NCI-H2196 treated with DMSO at 0.1 percent for 48 hours (cell line): ENCODE data around the gene ADAMTS10.
"Not testable (repeated sequence)": the region's sequence is repeated elsewhere in the genome, so short reads cannot be mapped to it uniquely, and the experiment has no call there.

ENCODE experiments used
- DNase-seq: peaks from one replicate; lab custom pipeline; 2025; ENCODE audit not compliant: unreplicated experiment; lab: John Stamatoyannopoulos, UW

The ADAMTS10 gene

GRCh38 chr19:8629184-8629583 lies 18.7 kb upstream of the ADAMTS10 start:
- DNase-seq: no peak

GRCh38 chr19:8626842-8627241 lies 16.3 kb upstream of the ADAMTS10 start:
- no peak for DNase-seq

- DNase-seq: not testable (repeated sequence)
Measured at GRCh38 chr19:8622886-8623285, 12.4 kb upstream of the ADAMTS10 start.

GRCh38 chr19:8618751-8619150 lies 8.2 kb upstream of the ADAMTS10 start:
- DNase-seq: no peak

GRCh38 chr19:8617984-8618383 lies 7.5 kb upstream of the ADAMTS10 start:
- DNase-seq: no peak

GRCh38 chr19:8617325-8617724 lies 6.8 kb upstream of the ADAMTS10 start:
- DNase-seq: not testable (repeated sequence)

GRCh38 chr19:8616861-8617260 lies 6.3 kb upstream of the ADAMTS10 start:
- no peak for DNase-seq

GRCh38 chr19:8615813-8616596 lies 5.5 kb upstream of the ADAMTS10 start:
- DNase-seq: no peak

- no peak for DNase-seq
Measured at GRCh38 chr19:8615024-8615423, 4.5 kb upstream of the ADAMTS10 start.

- DNase-seq: no peak
Measured at GRCh38 chr19:8614455-8614854, 3.9 kb upstream of the ADAMTS10 start.

- no peak for DNase-seq
Measured at GRCh38 chr19:8612807-8613171, 2.3 kb upstream of the ADAMTS10 start.

- no peak for DNase-seq
Measured at GRCh38 chr19:8611877-8612806, 1.6 kb upstream of the ADAMTS10 start.

GRCh38 chr19:8611391-8611876 lies 919 bp upstream of the ADAMTS10 start:
- DNase-seq: no peak

GRCh38 chr19:8610936-8611300 lies 403 bp upstream of the ADAMTS10 start:
- no peak for DNase-seq

- no peak for DNase-seq
Measured at GRCh38 chr19:8609279-8610040, 1.1 kb downstream of the ADAMTS10 start.

- no peak for DNase-seq
Measured at GRCh38 chr19:8608941-8609278, 1.6 kb downstream of the ADAMTS10 start.

- no peak for DNase-seq
Measured at GRCh38 chr19:8607386-8607785, 3.1 kb downstream of the ADAMTS10 start.

- no peak for DNase-seq
Measured at GRCh38 chr19:8605514-8605913, 5.0 kb downstream of the ADAMTS10 start.

- DNase-seq: no peak
Measured at GRCh38 chr19:8601796-8602195, 8.7 kb downstream of the ADAMTS10 start.

GRCh38 chr19:8600816-8601215 lies 9.7 kb downstream of the ADAMTS10 start:
- DNase-seq: no peak

- no peak for DNase-seq
Measured at GRCh38 chr19:8600064-8600463, 10.5 kb downstream of the ADAMTS10 start.
